HepG2 (cell line): Measurements from ENCODE around the gene CAD. TPM values are rescaled to one million over a fixed set of nuclear protein-coding genes. Genes with fewer than 3 reads are reported as not detected.

Source experiments
- CAMTA2 ChIP-seq: sonication (generic); formaldehyde crosslinking; IDR thresholded peaks from 2 replicates; pipeline ENCODE4 v1.4.0; 2020; ENCODE audit warnings: mild to moderate bottlenecking, missing genetic modification reagents, borderline replicate concordance
- EHMT2 ChIP-seq: fragments of 200-600 bp; sonication (generic); IDR thresholded peaks from 2 replicates; pipeline ENCODE4 v1.7.0; 2017; ENCODE audit warnings: antibody characterized with exemption, low read depth, low read length, borderline replicate concordance
- ETS1 ChIP-seq: sonication (generic); formaldehyde crosslinking; IDR thresholded peaks from 2 replicates; pipeline ENCODE4 v1.4.0; 2020; ENCODE audit warnings: missing genetic modification reagents
- FOXK1 ChIP-seq: sonication (generic); formaldehyde crosslinking; IDR thresholded peaks from 2 replicates; pipeline ENCODE4 v1.4.0; 2020; ENCODE audit warnings: low read depth, missing genetic modification reagents, borderline replicate concordance
- JUN ChIP-seq: sonication (generic); formaldehyde crosslinking; IDR thresholded peaks from 2 replicates; pipeline ENCODE4 v1.4.0; 2020; ENCODE audit warnings: mild to moderate bottlenecking, missing genetic modification reagents
- MAZ ChIP-seq, 2 experiments: sonication (generic) in 1 of 2; formaldehyde crosslinking in 1 of 2; IDR thresholded peaks; 2 replicates each; pipeline versions ENCODE4 v1.5.0 to v1.6.1; 2012 to 2020; ENCODE audit warnings: low read depth in 2 of 2, mild to moderate bottlenecking in 2 of 2, borderline replicate concordance in 1 of 2, improper control_type of control experiment in 1 of 2, low read length in 1 of 2, missing genetic modification reagents in 1 of 2, moderate library complexity in 1 of 2
- MEIS1 ChIP-seq: sonication (generic); formaldehyde crosslinking; IDR thresholded peaks from 2 replicates; pipeline ENCODE4 v1.9.0; 2021; ENCODE audit warnings: mild to moderate bottlenecking, missing genetic modification reagents, moderate library complexity, borderline replicate concordance
- MLXIP ChIP-seq: sonication (generic); formaldehyde crosslinking; IDR thresholded peaks from 2 replicates; pipeline ENCODE4 v1.9.0; 2021; ENCODE audit warnings: missing genetic modification reagents, borderline replicate concordance
- NCOA2 ChIP-seq: sonication (generic); formaldehyde crosslinking; IDR thresholded peaks from 2 replicates; pipeline ENCODE4 v1.8.0; 2022; ENCODE audit warnings: inconsistent platforms
- NR1H2 ChIP-seq: sonication (generic); formaldehyde crosslinking; IDR thresholded peaks from 2 replicates; pipeline ENCODE4 v1.8.1; 2022; ENCODE audit warnings: low read depth, missing genetic modification reagents, borderline replicate concordance
- POGZ ChIP-seq: sonication (generic); formaldehyde crosslinking; IDR thresholded peaks from 2 replicates; pipeline ENCODE4 v1.4.0; 2020; ENCODE audit warnings: mild to moderate bottlenecking, missing genetic modification reagents
- TARDBP ChIP-seq: sonication (generic); formaldehyde crosslinking; IDR thresholded peaks from 2 replicates; pipeline ENCODE4 v1.8.0; 2022; ENCODE audit warnings: mild to moderate bottlenecking, missing genetic modification reagents
- TSC22D2 ChIP-seq: sonication (generic); formaldehyde crosslinking; IDR thresholded peaks from 2 replicates; pipeline ENCODE4 v1.5.1; 2020; ENCODE audit warnings: missing genetic modification reagents, mild to moderate bottlenecking, borderline replicate concordance
- ZBTB26 ChIP-seq: IDR thresholded peaks from 2 replicates; pipeline ENCODE4 v1.6.1; 2016; ENCODE audit warnings: missing compliant biosample characterization, missing genetic modification reagents, borderline replicate concordance
- ZGPAT ChIP-seq: IDR thresholded peaks from 2 replicates; pipeline ENCODE4 v1.6.1; 2016; ENCODE audit warnings: mild to moderate bottlenecking
- ZNF205 ChIP-seq: IDR thresholded peaks from 2 replicates; pipeline ENCODE4 v1.6.1; 2018; ENCODE audit warnings: missing biosample characterization, missing genetic modification reagents
- ZNF614 ChIP-seq: IDR thresholded peaks from 2 replicates; pipeline ENCODE4 v1.6.1; 2018; ENCODE audit warnings: missing biosample characterization, missing genetic modification reagents, inconsistent platforms, borderline replicate concordance
- ZNF616 ChIP-seq: sonication (generic); formaldehyde crosslinking; IDR thresholded peaks from 2 replicates; pipeline ENCODE4 v1.5.0; 2020; ENCODE audit warnings: low read depth, mild to moderate bottlenecking, missing genetic modification reagents
- ZNF782 ChIP-seq: sonication (generic); formaldehyde crosslinking; IDR thresholded peaks from 2 replicates; pipeline ENCODE4 v1.4.0; 2020; ENCODE audit warnings: missing genetic modification reagents, mild to moderate bottlenecking, borderline replicate concordance
- ZSCAN21 ChIP-seq: sonication (generic); formaldehyde crosslinking; IDR thresholded peaks from 2 replicates; pipeline ENCODE4 v1.8.0; 2022; ENCODE audit warnings: mild to moderate bottlenecking, missing genetic modification reagents, moderate library complexity, borderline replicate concordance
- polyA plus RNA-seq, 8 experiments: library from polyadenylated mRNA; depleted of rRNA in 3 of 8; stranded (reverse) in 7 of 8; unstranded in 1 of 8; fragments of >200 nt; fragmentation: Illumina TruSeq in 4 of 8; extraction: Trizol in 4 of 8; gene quantifications; 2 replicates each; pipeline versions ENCODE4 v1.2.1 to v1.2.3, GENCODE V29; 2011 to 2016; ENCODE audit warnings: low read depth in 4 of 8, missing spikeins in 1 of 8, mixed read lengths in 1 of 8; ENCODE audit not compliant: insufficient read depth in 1 of 8
- total RNA-seq, 5 experiments: library from RNA; depleted of rRNA; stranded (reverse); fragments of >200 nt; fragmentation: Illumina TruSeq; extraction: Trizol; gene quantifications; 2 replicates each; pipeline ENCODE4 v1.2.3, GENCODE V29; 2016; ENCODE audit warnings: low read depth in 1 of 5

Gene CAD
- total and polyA plus RNA-seq, 2 of the 13 experiments (the other 11 are each of a cell fraction or from before 2014, with no cell fraction given), result 21.7 to 37.0 TPM

GRCh38 chr2:27191070-27191829 lies 25.9 kb upstream of the CAD start (continued):
- TF ChIP-seq ZNF614 (CRISPR knock-in tag) (0 out of 2 replicates have a peak, but pooled peaks have one; percentile 70), MAZ (IDR thresholded peaks at IDR 0.05; ENCODE audit: borderline replicate concordance, low read depth, low read length) (no peak), MAZ (CRISPR knock-in tag; IDR thresholded peaks at IDR 0.05; ENCODE audit: low read depth) (peak; percentile 38; the same call in 1 of the 2 replicates), MEIS1 (CRISPR knock-in tag) (peak; percentile 42; the same call in 1 of the 2 replicates), ZNF782 (CRISPR knock-in tag) (peak; percentile 70; the same call in 1 of the 2 replicates), ZNF205 (peak; percentile 52; the same call in 1 of the 2 replicates), ZSCAN21 (CRISPR knock-in tag) (no peak), ZBTB26 (CRISPR knock-in tag) (peak; percentile 45; the same call in 1 of the 2 replicates), ZNF616 (no peak), NCOA2 (CRISPR knock-in tag) (0 out of 2 replicates have a peak, but pooled peaks have one; percentile 7), CAMTA2 (CRISPR knock-in tag) (no peak), POGZ (CRISPR knock-in tag) (0 out of 2 replicates have a peak, but pooled peaks have one; percentile 21), MLXIP (CRISPR knock-in tag) (no peak), FOXK1 (CRISPR knock-in tag) (peak; percentile 20; the same call in 1 of the 2 replicates), EHMT2 (peak; percentile 44; the same call in 1 of the 2 replicates), NR1H2 (CRISPR knock-in tag) (no peak), TSC22D2 (CRISPR knock-in tag) (peak; percentile 23; the same call in 1 of the 2 replicates), TARDBP (peak; percentile 50; the same call in 1 of the 2 replicates), ETS1 (CRISPR knock-in tag) (no peak), JUN (CRISPR knock-in tag) (no peak), ZGPAT (CRISPR knock-in tag) (peak; percentile 54; the same call in 1 of the 2 replicates)
